Upper lobe of left lung (tissue), 6 donors: ENCODE data around the gene NXPH1. TPM values are rescaled to one million over a fixed set of nuclear protein-coding genes. Genes with fewer than 3 reads are reported as not detected.

Experiments
- ATAC-seq, 2 donors: fragments of 200-7000 bp; cut with Tn5 transposase; one replicate each; pipeline ENCODE4 v1.9.1; 2022; ENCODE audit warnings: mild to moderate bottlenecking in 2 of 2, moderate library complexity in 2 of 2; ENCODE audit not compliant: low FRiP score in 2 of 2
- DNase-seq, 2 donors: peaks; one replicate each; pipeline ENCODE4 v3.0.0-alpha.2; 2019 to 2020
- H3K27ac ChIP-seq, 4 donors: fragments of 200-600 bp; sonication (generic); one replicate each; pipeline ENCODE4 v1.5.1; 2016 to 2019
- H3K27me3 ChIP-seq, 4 donors: fragments of 200-600 bp; sonication (generic); one replicate each; pipeline ENCODE4 v1.5.1; 2017 to 2019
- H3K36me3 ChIP-seq, 4 donors: fragments of 200-600 bp; sonication (generic); one replicate each; pipeline ENCODE4 v1.5.1; 2016 to 2019
- H3K4me1 ChIP-seq, 4 donors: fragments of 200-600 bp; sonication (generic); one replicate each; pipeline ENCODE4 v1.5.1; 2018 to 2019
- H3K4me3 ChIP-seq, 4 donors: fragments of 200-600 bp; sonication (generic); one replicate each; pipeline ENCODE4 v1.5.1; 2017 to 2019; ENCODE audit warnings: mild to moderate bottlenecking in 2 of 4, moderate library complexity in 1 of 4
- H3K9me3 ChIP-seq, 4 donors: fragments of 200-600 bp; sonication (generic); one replicate each; pipeline ENCODE4 v1.5.1; 2018 to 2019
- EP300 ChIP-seq, 4 donors: sonication (generic); formaldehyde crosslinking; IDR thresholded peaks; one replicate each; pipeline ENCODE4 v1.5.1; 2017; ENCODE audit warnings: antibody characterized with exemption in 4 of 4, control low read depth in 2 of 4
- POLR2A ChIP-seq, 4 donors: fragments of 450-650 bp; IDR thresholded peaks; one replicate each; pipeline ENCODE4 v1.5.1; 2016 to 2017; ENCODE audit warnings: antibody characterized with exemption in 4 of 4, mild to moderate bottlenecking in 2 of 4
- POLR2AphosphoS5 ChIP-seq, 2 donors: sonication (generic); formaldehyde crosslinking; IDR thresholded peaks; one replicate each; pipeline ENCODE4 v1.5.1; 2017; ENCODE audit warnings: antibody characterized with exemption in 2 of 2
- WGBS, 2 donors: methylation state at CpG; one replicate each; pipeline ENCODE4 v1.1.5; 2017 to 2018; 5-methylcytosine and 5-hydroxymethylcytosine counted together
- total RNA-seq, 6 donors: library from RNA; depleted of rRNA in 4 of 6; stranded (reverse); fragments of >200 nt in 4 of 6; gene quantifications; one replicate each; pipeline versions ENCODE4 v1.1.0 to v1.2.1, GENCODE V29; 2016 to 2021
- TF ChIP-seq, protein P1 (sequence below), 6 experiments: fragments of 450-650 bp in 4 of 6; fragments of 200-600 bp in 2 of 6; sonication (generic) in 2 of 6; IDR thresholded peaks; one replicate each; pipeline ENCODE4 v1.5.1; 2016 to 2019; ENCODE audit warnings: antibody characterized with exemption in 6 of 6
- donor health status: DM: no; HTN: no; CAD: no; lungs with moderate emphysema.
- donor health status: DM: no; HTN: yes; CAD: no; lungs with severe emphysema.

NXPH1 gene
- total RNA-seq, 6 donors from 2014 or later = not detected

DNA sequence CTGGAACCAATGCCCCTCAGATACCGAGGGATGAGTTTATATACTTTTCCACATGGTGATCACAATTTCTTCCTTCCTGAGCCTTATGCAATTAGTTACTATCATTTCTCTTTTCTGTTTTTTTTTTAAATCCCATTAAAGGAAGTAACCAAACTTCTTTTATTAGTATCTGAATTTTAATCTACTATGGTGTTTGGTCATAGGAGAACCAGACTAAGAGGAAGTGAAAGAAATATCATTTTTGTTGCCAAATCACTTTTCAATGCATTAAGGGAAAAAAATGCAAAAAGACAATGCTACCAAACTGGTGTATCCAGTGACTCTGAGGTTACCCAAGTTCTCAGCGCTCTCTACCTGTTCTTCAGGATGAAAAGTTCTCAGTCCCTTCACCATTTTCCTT lies 167.7 kb downstream of the NXPH1 start:
- DNase-seq (no peak), ATAC-seq (no peak)
- WGBS, 2 donors = 87 to 90% methylated on average over 2 of the region's 2 CpGs
- Histone ChIP-seq H3K27ac (no peak overlapping the region), H3K4me3 (no peak overlapping the region), H3K27me3 (no peaks in the 10 kb centered on the region), H3K4me1 (no peaks in the 10 kb centered on the region), H3K9me3 (no peaks in the 10 kb centered on the region), H3K36me3 (no peaks in the 10 kb centered on the region)
- TF ChIP-seq, protein P1, sequence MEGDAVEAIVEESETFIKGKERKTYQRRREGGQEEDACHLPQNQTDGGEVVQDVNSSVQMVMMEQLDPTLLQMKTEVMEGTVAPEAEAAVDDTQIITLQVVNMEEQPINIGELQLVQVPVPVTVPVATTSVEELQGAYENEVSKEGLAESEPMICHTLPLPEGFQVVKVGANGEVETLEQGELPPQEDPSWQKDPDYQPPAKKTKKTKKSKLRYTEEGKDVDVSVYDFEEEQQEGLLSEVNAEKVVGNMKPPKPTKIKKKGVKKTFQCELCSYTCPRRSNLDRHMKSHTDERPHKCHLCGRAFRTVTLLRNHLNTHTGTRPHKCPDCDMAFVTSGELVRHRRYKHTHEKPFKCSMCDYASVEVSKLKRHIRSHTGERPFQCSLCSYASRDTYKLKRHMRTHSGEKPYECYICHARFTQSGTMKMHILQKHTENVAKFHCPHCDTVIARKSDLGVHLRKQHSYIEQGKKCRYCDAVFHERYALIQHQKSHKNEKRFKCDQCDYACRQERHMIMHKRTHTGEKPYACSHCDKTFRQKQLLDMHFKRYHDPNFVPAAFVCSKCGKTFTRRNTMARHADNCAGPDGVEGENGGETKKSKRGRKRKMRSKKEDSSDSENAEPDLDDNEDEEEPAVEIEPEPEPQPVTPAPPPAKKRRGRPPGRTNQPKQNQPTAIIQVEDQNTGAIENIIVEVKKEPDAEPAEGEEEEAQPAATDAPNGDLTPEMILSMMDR (IDR thresholded peaks at IDR 0.05) = no peak
- TF ChIP-seq POLR2A (IDR thresholded peaks at IDR 0.05) (no peak), POLR2AphosphoS5 (IDR thresholded peaks at IDR 0.05) (no peak), EP300 (IDR thresholded peaks at IDR 0.05) (no peak)

DNA sequence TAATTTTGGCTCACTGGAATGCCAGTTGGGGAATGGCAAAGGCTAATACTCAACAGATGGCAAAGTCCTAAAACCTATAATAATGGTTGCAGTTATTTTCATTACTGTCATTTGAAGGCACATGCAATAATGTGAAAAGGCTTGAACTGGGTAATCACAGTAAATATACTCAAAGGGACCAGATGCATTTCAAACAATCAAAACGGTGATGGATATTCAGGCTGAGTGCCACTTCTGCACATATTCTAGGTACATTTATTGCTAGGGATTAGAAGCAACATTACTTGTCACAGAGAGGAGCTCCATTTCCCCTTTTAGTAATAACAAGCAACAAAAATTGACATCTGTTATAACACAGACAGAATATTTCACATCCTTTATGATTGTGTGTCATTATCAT lies 171.8 kb downstream of the NXPH1 start:
- Histone ChIP-seq H3K4me1 (no peaks in the 10 kb centered on the region), H3K9me3 (no peaks in the 10 kb centered on the region), H3K27me3 (no peaks in the 10 kb centered on the region), H3K4me3 (no peak overlapping the region), H3K27ac (no peak overlapping the region), H3K36me3 (no peaks in the 10 kb centered on the region)
- 73 to 85% methylated on average over 1 of the region's 1 CpG for WGBS, 2 donors
- ATAC-seq (no peak), DNase-seq (no peak)
- TF ChIP-seq POLR2AphosphoS5 (IDR thresholded peaks at IDR 0.05) (no peak), POLR2A (IDR thresholded peaks at IDR 0.05) (no peak), EP300 (IDR thresholded peaks at IDR 0.05) (no peak)
- TF ChIP-seq, protein P1 (IDR thresholded peaks at IDR 0.05) = no peak

DNA sequence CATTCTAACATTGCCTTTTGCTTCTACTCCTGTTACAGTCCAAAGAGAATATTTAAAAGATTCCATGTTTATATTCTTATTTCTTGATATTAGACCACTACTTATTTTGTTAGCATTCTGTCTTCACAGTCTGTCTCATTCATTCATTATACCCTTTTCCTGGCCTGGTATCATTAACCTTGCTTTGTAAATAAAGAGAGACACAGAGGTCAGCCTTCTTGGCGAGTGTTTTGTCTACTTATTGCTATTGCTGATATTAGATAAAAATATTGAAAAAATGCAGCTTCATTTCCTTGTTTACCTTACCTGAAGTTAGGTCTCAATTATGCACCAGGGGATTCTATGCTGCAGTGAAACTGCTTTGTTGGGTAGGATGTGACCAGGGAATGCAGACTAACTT lies 179.2 kb downstream of the NXPH1 start:
- ATAC-seq (no peak), DNase-seq (no peak)
- Histone ChIP-seq H3K4me3 (no peak overlapping the region), H3K36me3 (no peaks in the 10 kb centered on the region), H3K27me3 (no peaks in the 10 kb centered on the region), H3K4me1 (no peaks in the 10 kb centered on the region), H3K9me3 (no peaks in the 10 kb centered on the region), H3K27ac (no peak overlapping the region)
- TF ChIP-seq, protein P1 (IDR thresholded peaks at IDR 0.05) = no peak
- WGBS, 2 donors = 17 to 37% methylated on average over 1 of the region's 1 CpG

DNA sequence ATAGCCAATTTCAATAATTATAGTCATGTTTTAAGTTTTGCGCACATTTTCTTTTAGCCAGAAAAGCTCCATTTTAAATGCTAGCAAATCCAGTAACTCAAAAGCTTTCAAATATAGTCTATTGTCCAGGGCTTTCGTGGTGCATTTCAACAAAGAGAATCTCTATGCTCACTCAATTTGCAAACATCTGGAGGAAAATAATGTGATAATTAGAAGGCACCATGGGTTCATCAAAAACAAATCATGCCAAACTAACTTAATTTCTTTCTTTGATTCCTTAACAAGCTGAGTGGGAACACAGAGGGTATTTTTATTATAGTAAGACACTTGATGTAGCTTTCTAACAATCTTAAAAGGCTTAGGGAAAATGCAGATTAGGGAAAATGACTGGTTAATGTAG lies 179.8 kb downstream of the NXPH1 start:
- DNase-seq = no peak
- H3K27me3 ChIP-seq = no peaks in the 10 kb centered on the region
- no peak overlapping the region for H3K4me3 ChIP-seq
- H3K9me3 ChIP-seq = no peaks in the 10 kb centered on the region
- H3K27ac ChIP-seq = no peak overlapping the region
- 84 to 87% methylated on average over 2 of the region's 2 CpGs for whole genome bisulfite sequencing, 2 donors
- no peak for TF ChIP-seq POLR2AphosphoS5 (IDR thresholded peaks at IDR 0.05)
- no peaks in the 10 kb centered on the region for H3K36me3 ChIP-seq
- no peak for ATAC-seq
- no peaks in the 10 kb centered on the region for H3K4me1 ChIP-seq

DNA sequence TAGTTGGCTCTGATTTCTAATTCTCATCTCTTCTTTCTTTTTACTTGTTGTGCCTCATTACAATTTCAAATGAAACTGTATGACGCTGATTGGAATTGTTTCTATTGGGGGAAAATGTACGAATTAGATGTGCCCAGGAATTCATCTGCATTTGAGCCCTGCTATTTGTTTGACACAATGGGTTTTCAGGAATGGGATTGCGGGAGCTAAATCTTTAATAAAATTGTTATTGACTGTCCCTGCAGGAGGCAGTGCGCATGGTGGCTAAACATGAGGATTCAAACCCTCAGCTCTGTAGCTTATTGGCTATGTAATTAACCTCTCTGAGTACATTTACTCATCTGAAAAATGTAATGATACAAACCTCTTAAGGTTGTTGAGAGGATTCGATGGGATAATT lies 181.6 kb downstream of the NXPH1 start:
- DNase-seq = no peak
- no peaks in the 10 kb centered on the region for H3K36me3 ChIP-seq
- H3K27me3 ChIP-seq = no peaks in the 10 kb centered on the region
- no peak for ATAC-seq
- 48 to 55% methylated on average over 5 of the region's 5 CpGs for WGBS, 2 donors
- no peaks in the 10 kb centered on the region for H3K4me1 ChIP-seq
- H3K27ac ChIP-seq = no peak overlapping the region
- H3K4me3 ChIP-seq = no peak overlapping the region
- H3K9me3 ChIP-seq = no peaks in the 10 kb centered on the region
- TF ChIP-seq POLR2A (IDR thresholded peaks at IDR 0.05) (no peak), POLR2AphosphoS5 (IDR thresholded peaks at IDR 0.05) (no peak), EP300 (IDR thresholded peaks at IDR 0.05) (no peak)
- TF ChIP-seq, protein P1 (IDR thresholded peaks at IDR 0.05) = no peak
